ENCODE results near the gene CDKAL1. TPM values are rescaled to one million over a fixed set of nuclear protein-coding genes. Genes with fewer than 3 reads are reported as not detected.
"Not testable (repeated sequence)": the region's sequence is repeated elsewhere in the genome, so short reads cannot be mapped to it uniquely, and the experiment has no call there.

CDKAL1 gene
- total RNA-seq, 2 experiments from 2014 or later, result 21.2 to 23.0 TPM

GRCh38 chr6:20746805-20747558, 212.7 kb downstream of the CDKAL1 start:
- Mint-ChIP-seq H3K27ac (no peak overlapping the region), H3K27me3 (no peaks in the 10 kb centered on the region), H3K9me3 (peaks cover 6% of the 10 kb centered on the region), H3K36me3 (ENCODE audit: low read depth) (peaks cover 8% of the 10 kb centered on the region), H3K4me3 (no peak overlapping the region), H3K4me1 (no peaks in the 10 kb centered on the region)
- DNase-seq, result no peak
- CTCF ChIA-PET, result no interaction called here
- POLR2A ChIA-PET, result no interaction called here

- no peak overlapping the region for H3K4me3 Mint-ChIP-seq
- H3K9me3 Mint-ChIP-seq, result peaks cover 6% of the 10 kb centered on the region
- H3K4me1 Mint-ChIP-seq, result no peaks in the 10 kb centered on the region
- no peak overlapping the region for H3K27ac Mint-ChIP-seq
- no peak for DNase-seq
- POLR2A ChIA-PET, result no interaction called here
- H3K27me3 Mint-ChIP-seq, result no peaks in the 10 kb centered on the region
- CTCF ChIA-PET, result no interaction called here
- peaks cover 7% of the 10 kb centered on the region for H3K36me3 Mint-ChIP-seq (ENCODE audit: low read depth)
Measured at GRCh38 chr6:20747991-20748390, 213.7 kb downstream of the CDKAL1 start.

- POLR2A ChIA-PET, result no interaction called here
- peaks cover 17% of the 10 kb centered on the region for H3K36me3 Mint-ChIP-seq (ENCODE audit: low read depth)
- no peak for DNase-seq
- no peaks in the 10 kb centered on the region for H3K4me1 Mint-ChIP-seq
- CTCF ChIA-PET, result no interaction called here
- peaks cover 15% of the 10 kb centered on the region for H3K9me3 Mint-ChIP-seq
- H3K27me3 Mint-ChIP-seq, result no peaks in the 10 kb centered on the region
- no peak overlapping the region for H3K27ac Mint-ChIP-seq
- no peak overlapping the region for H3K4me3 Mint-ChIP-seq
Measured at GRCh38 chr6:20751293-20751935, 217.2 kb downstream of the CDKAL1 start.

- Mint-ChIP-seq H3K27me3 (no peaks in the 10 kb centered on the region), H3K4me1 (no peaks in the 10 kb centered on the region), H3K9me3 (peaks cover 9% of the 10 kb centered on the region), H3K4me3 (no peak overlapping the region), H3K36me3 (ENCODE audit: low read depth) (peaks cover 16% of the 10 kb centered on the region), H3K27ac (no peak overlapping the region)
- ChIA-PET POLR2A (no interaction called here), CTCF (no interaction called here)
- no peak for DNase-seq
Measured at GRCh38 chr6:20755631-20756030, 221.4 kb downstream of the CDKAL1 start.

GRCh38 chr6:20756584-20757147, 222.4 kb downstream of the CDKAL1 start:
- H3K27me3 Mint-ChIP-seq, H3K4me1 Mint-ChIP-seq, H3K9me3 Mint-ChIP-seq, CTCF ChIA-PET, DNase-seq, POLR2A ChIA-PET, H3K4me3 Mint-ChIP-seq, H3K27ac Mint-ChIP-seq: not testable (repeated sequence)
- H3K36me3 Mint-ChIP-seq (ENCODE audit: low read depth), result peaks cover 19% of the 10 kb centered on the region

GRCh38 chr6:20757761-20758160, 223.5 kb downstream of the CDKAL1 start:
- POLR2A ChIA-PET, result no interaction called here
- Mint-ChIP-seq H3K36me3 (ENCODE audit: low read depth) (peaks cover 19% of the 10 kb centered on the region), H3K27me3 (no peaks in the 10 kb centered on the region), H3K4me1 (no peaks in the 10 kb centered on the region), H3K27ac (no peak overlapping the region), H3K4me3 (no peak overlapping the region), H3K9me3 (peaks cover 9% of the 10 kb centered on the region)
- CTCF ChIA-PET, result no interaction called here
- no peak for DNase-seq

GRCh38 chr6:20763296-20763695, 229.0 kb downstream of the CDKAL1 start:
- ChIA-PET CTCF (no interaction called here), POLR2A (no interaction called here)
- Mint-ChIP-seq H3K27me3 (no peaks in the 10 kb centered on the region), H3K27ac (no peak overlapping the region), H3K36me3 (ENCODE audit: low read depth) (peaks cover 5% of the 10 kb centered on the region), H3K9me3 (no peaks in the 10 kb centered on the region), H3K4me3 (no peak overlapping the region), H3K4me1 (no peaks in the 10 kb centered on the region)
- DNase-seq, result no peak

- DNase-seq, result no peak
- H3K9me3 Mint-ChIP-seq, result no peaks in the 10 kb centered on the region
- CTCF ChIA-PET, result no interaction called here
- no peaks in the 10 kb centered on the region for H3K4me1 Mint-ChIP-seq
- no peak overlapping the region for H3K4me3 Mint-ChIP-seq
- H3K27me3 Mint-ChIP-seq, result no peaks in the 10 kb centered on the region
- no peaks in the 10 kb centered on the region for H3K36me3 Mint-ChIP-seq (ENCODE audit: low read depth)
- no peak overlapping the region for H3K27ac Mint-ChIP-seq
- POLR2A ChIA-PET, result no interaction called here
Measured at GRCh38 chr6:20769631-20770030, 235.4 kb downstream of the CDKAL1 start.

- H3K27me3 Mint-ChIP-seq, result no peaks in the 10 kb centered on the region
- DNase-seq, result no peak
- POLR2A ChIA-PET, result no interaction called here
- H3K4me3 Mint-ChIP-seq, result no peak overlapping the region
- H3K9me3 Mint-ChIP-seq, result no peaks in the 10 kb centered on the region
- CTCF ChIA-PET, result no interaction called here
- H3K4me1 Mint-ChIP-seq, result no peaks in the 10 kb centered on the region
- no peaks in the 10 kb centered on the region for H3K36me3 Mint-ChIP-seq (ENCODE audit: low read depth)
- H3K27ac Mint-ChIP-seq, result no peak overlapping the region
Measured at GRCh38 chr6:20770773-20771172, 236.5 kb downstream of the CDKAL1 start.

GRCh38 chr6:20771409-20771808, 237.2 kb downstream of the CDKAL1 start:
- Mint-ChIP-seq H3K27ac (no peak overlapping the region), H3K36me3 (ENCODE audit: low read depth) (no peaks in the 10 kb centered on the region), H3K4me3 (no peak overlapping the region), H3K4me1 (no peaks in the 10 kb centered on the region), H3K9me3 (no peaks in the 10 kb centered on the region), H3K27me3 (no peaks in the 10 kb centered on the region)
- CTCF ChIA-PET, result no interaction called here
- POLR2A ChIA-PET, result no interaction called here
- no peak for DNase-seq

- Mint-ChIP-seq H3K4me1 (peaks cover 5% of the 10 kb centered on the region), H3K27me3 (no peaks in the 10 kb centered on the region), H3K9me3 (no peaks in the 10 kb centered on the region), H3K36me3 (ENCODE audit: low read depth) (no peaks in the 10 kb centered on the region), H3K4me3 (no peak overlapping the region), H3K27ac (no peak overlapping the region)
- no peak for DNase-seq
- ChIA-PET POLR2A (no interaction called here), CTCF (no interaction called here)
Measured at GRCh38 chr6:20773822-20774221, 239.6 kb downstream of the CDKAL1 start.

- ChIA-PET CTCF (no interaction called here), POLR2A (no interaction called here)
- Mint-ChIP-seq H3K4me1 (peaks cover 5% of the 10 kb centered on the region), H3K9me3 (no peaks in the 10 kb centered on the region), H3K27me3 (no peaks in the 10 kb centered on the region), H3K36me3 (ENCODE audit: low read depth) (peaks cover 2% of the 10 kb centered on the region), H3K27ac (no peak overlapping the region), H3K4me3 (no peak overlapping the region)
- DNase-seq, result no peak
Measured at GRCh38 chr6:20775981-20776380, 241.7 kb downstream of the CDKAL1 start.

GRCh38 chr6:20777801-20778200, 243.5 kb downstream of the CDKAL1 start:
- Mint-ChIP-seq H3K4me1 (peaks cover 5% of the 10 kb centered on the region), H3K36me3 (ENCODE audit: low read depth) (peaks cover 11% of the 10 kb centered on the region), H3K27me3 (no peaks in the 10 kb centered on the region), H3K9me3 (no peaks in the 10 kb centered on the region), H3K4me3 (no peak overlapping the region), H3K27ac (no peak overlapping the region)
- ChIA-PET CTCF (no interaction called here), POLR2A (no interaction called here)
- no peak for DNase-seq

GRCh38 chr6:20778459-20778858, 244.2 kb downstream of the CDKAL1 start:
- peaks cover 5% of the 10 kb centered on the region for H3K4me1 Mint-ChIP-seq
- no peak overlapping the region for H3K4me3 Mint-ChIP-seq
- no peak for DNase-seq
- H3K27ac Mint-ChIP-seq, result no peak overlapping the region
- H3K9me3 Mint-ChIP-seq, result no peaks in the 10 kb centered on the region
- H3K36me3 Mint-ChIP-seq (ENCODE audit: low read depth), result peaks cover 15% of the 10 kb centered on the region
- ChIA-PET POLR2A (no interaction called here), CTCF (no interaction called here)
- H3K27me3 Mint-ChIP-seq, result no peaks in the 10 kb centered on the region

Measured in activated CD4-positive, alpha-beta memory T cell treated with anti-CD3 and anti-CD28 coated beads, Interleukin-2, amount 10 ng/mL, durations not matched to agents 7 days and 5 days (primary cell).